ENCODE data around the gene PHPT1.

PHPT1 gene

GRCh38 chr9:136848393-136849037 lies 694 bp upstream of the PHPT1 start:
- Histone ChIP-seq H3K27me3 (ENCODE audit: control insufficient read depth, insufficient read depth, low read length) (no peaks in the 10 kb centered on the region), H3K4me3 (ENCODE audit: low read length) (peak overlapping the region; percentile 90), H3K9me3 (ENCODE audit: control insufficient read depth, low read depth, low read length) (no peaks in the 10 kb centered on the region), H3K4me1 (ENCODE audit: control insufficient read depth, low read depth, low read length) (peaks cover 6% of the 10 kb centered on the region), H3K9ac (ENCODE audit: low read length) (peak overlapping the region; percentile 74), H3K36me3 (ENCODE audit: control insufficient read depth, low read depth, low read length) (peaks cover 4% of the 10 kb centered on the region), H3K27ac (ENCODE audit: low read length) (no peak overlapping the region)

- H3K27ac ChIP-seq (ENCODE audit: low read length), result no peak overlapping the region
Observed at GRCh38 chr9:136849960-136850865, 1.0 kb downstream of the PHPT1 start.

GRCh38 chr9:136850866-136851775 lies 1.9 kb downstream of the PHPT1 start:
- H3K4me3 ChIP-seq (ENCODE audit: low read length), result no peak overlapping the region
- H3K4me1 ChIP-seq (ENCODE audit: control insufficient read depth, low read depth, low read length), result peaks cover 6% of the 10 kb centered on the region
- no peak overlapping the region for H3K9ac ChIP-seq (ENCODE audit: low read length)
- H3K9me3 ChIP-seq (ENCODE audit: control insufficient read depth, low read depth, low read length), result no peaks in the 10 kb centered on the region
- H3K27ac ChIP-seq (ENCODE audit: low read length), result no peak overlapping the region
- H3K27me3 ChIP-seq (ENCODE audit: control insufficient read depth, insufficient read depth, low read length), result no peaks in the 10 kb centered on the region
- H3K36me3 ChIP-seq (ENCODE audit: control insufficient read depth, low read depth, low read length), result peaks cover 4% of the 10 kb centered on the region

More at GRCh38 chr9:136849960-136850865, 1.0 kb downstream of the PHPT1 start:
- Histone ChIP-seq H3K9me3 (ENCODE audit: control insufficient read depth, low read depth, low read length) (no peaks in the 10 kb centered on the region), H3K9ac (ENCODE audit: low read length) (no peak overlapping the region), H3K27me3 (ENCODE audit: control insufficient read depth, insufficient read depth, low read length) (no peaks in the 10 kb centered on the region), H3K4me3 (ENCODE audit: low read length) (peak overlapping the region; percentile 71), H3K36me3 (ENCODE audit: control insufficient read depth, low read depth, low read length) (peaks cover 4% of the 10 kb centered on the region), H3K4me1 (ENCODE audit: control insufficient read depth, low read depth, low read length) (peaks cover 6% of the 10 kb centered on the region)

DNA sequence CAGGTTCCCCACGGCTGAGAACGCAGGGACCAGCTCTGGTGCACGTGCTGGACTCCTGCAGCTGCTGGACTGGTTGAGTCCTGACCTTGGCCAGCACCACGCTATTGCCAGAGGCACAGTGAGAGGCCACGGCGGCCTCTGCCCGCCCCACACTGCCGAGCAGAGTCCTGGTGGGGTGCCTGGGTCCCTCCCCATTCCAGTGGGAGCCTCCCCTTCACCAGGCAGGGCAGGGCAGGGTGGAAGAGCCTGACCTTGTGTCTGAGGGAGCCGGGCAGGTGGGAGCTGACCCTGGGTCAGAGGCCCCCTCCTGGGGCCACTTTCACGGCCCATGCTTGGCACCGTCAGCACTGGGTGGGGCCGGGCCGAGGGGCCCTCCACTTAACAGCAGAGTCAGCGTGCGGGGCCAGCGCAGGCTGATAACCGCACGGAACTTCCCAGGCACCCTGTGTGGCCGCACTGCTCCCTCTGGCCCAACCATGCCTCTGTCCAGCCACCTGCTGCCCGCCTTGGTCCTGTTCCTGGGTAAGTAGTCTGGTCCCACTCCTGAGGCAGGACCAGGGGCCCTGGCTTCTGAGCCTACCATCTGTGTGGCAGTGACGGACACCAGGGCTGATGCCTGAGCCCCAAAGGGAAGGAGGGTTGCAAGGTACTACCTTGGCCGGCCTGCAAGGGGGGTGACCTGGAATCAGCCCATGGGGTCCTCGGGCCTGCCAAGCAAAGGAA lies 2.9 kb downstream of the PHPT1 start, which contains the start of gene MAMDC4:
Gene MAMDC4 (plus strand): TSS at position 406 of the 723 bp plus-strand sequence. CDS start 71 bp downstream, at position 477.
- H3K9ac ChIP-seq (ENCODE audit: low read length), result no peak within 1 kb of the TSS
- no peak within 1 kb of the TSS for H3K4me3 ChIP-seq (ENCODE audit: low read length)
- no peak within 1 kb of the TSS for H3K27ac ChIP-seq (ENCODE audit: low read length)
- peaks cover 6% of the 10 kb centered on the region for H3K4me1 ChIP-seq (ENCODE audit: control insufficient read depth, low read depth, low read length)
- no peaks in the 10 kb centered on the region for H3K9me3 ChIP-seq (ENCODE audit: control insufficient read depth, low read depth, low read length)
- H3K36me3 ChIP-seq (ENCODE audit: control insufficient read depth, low read depth, low read length), result peaks cover 4% of the 10 kb centered on the region
- no peaks in the 10 kb centered on the region for H3K27me3 ChIP-seq (ENCODE audit: control insufficient read depth, insufficient read depth, low read length)

GRCh38 chr9:136852664-136853595 lies 3.7 kb downstream of the PHPT1 start:
- peaks cover 6% of the 10 kb centered on the region for H3K4me1 ChIP-seq (ENCODE audit: control insufficient read depth, low read depth, low read length)
- no peaks in the 10 kb centered on the region for H3K27me3 ChIP-seq (ENCODE audit: control insufficient read depth, insufficient read depth, low read length)
- H3K27ac ChIP-seq (ENCODE audit: low read length), result no peak overlapping the region
- H3K9me3 ChIP-seq (ENCODE audit: control insufficient read depth, low read depth, low read length), result no peaks in the 10 kb centered on the region
- H3K36me3 ChIP-seq (ENCODE audit: control insufficient read depth, low read depth, low read length), result peaks cover 4% of the 10 kb centered on the region
- H3K9ac ChIP-seq (ENCODE audit: low read length), result no peak overlapping the region
- no peak overlapping the region for H3K4me3 ChIP-seq (ENCODE audit: low read length)

GRCh38 chr9:136853596-136854112 lies 4.4 kb downstream of the PHPT1 start:
- Histone ChIP-seq H3K4me1 (ENCODE audit: control insufficient read depth, low read depth, low read length) (peaks cover 6% of the 10 kb centered on the region), H3K27me3 (ENCODE audit: control insufficient read depth, insufficient read depth, low read length) (no peaks in the 10 kb centered on the region), H3K4me3 (ENCODE audit: low read length) (no peak overlapping the region), H3K9ac (ENCODE audit: low read length) (no peak overlapping the region), H3K27ac (ENCODE audit: low read length) (no peak overlapping the region), H3K9me3 (ENCODE audit: control insufficient read depth, low read depth, low read length) (no peaks in the 10 kb centered on the region), H3K36me3 (ENCODE audit: control insufficient read depth, low read depth, low read length) (peaks cover 4% of the 10 kb centered on the region)

DNA sequence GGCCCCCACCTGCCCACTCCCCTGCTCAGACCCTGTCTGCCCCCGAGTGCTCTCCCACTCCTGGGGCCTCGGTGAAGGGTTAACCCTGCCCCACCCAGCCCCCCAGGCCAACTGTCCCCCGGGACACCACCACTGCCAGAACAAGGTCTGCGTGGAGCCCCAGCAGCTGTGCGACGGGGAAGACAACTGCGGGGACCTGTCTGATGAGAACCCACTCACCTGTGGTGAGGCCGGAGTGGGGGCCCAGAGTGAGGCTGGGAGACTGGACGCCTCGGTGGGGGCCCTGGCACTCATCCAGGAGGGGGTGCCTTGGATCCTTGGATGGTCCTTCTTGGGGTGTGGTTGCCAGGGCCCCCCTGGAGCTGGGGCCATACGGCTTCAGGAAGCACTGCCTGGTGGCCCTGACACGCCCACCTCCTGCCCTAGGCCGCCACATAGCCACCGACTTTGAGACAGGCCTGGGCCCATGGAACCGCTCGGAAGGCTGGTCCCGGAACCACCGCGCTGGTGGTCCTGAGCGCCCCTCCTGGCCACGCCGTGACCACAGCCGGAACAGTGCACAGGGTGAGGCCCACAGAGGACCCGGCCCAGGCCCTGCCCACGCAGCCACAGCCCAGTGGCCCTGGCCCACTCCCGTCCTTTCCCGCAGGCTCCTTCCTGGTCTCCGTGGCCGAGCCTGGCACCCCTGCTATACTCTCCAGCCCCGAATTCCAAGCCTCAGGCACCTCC lies 5.1 kb downstream of the PHPT1 start:
- Histone ChIP-seq H3K36me3 (ENCODE audit: control insufficient read depth, low read depth, low read length) (peaks cover 4% of the 10 kb centered on the region), H3K9me3 (ENCODE audit: control insufficient read depth, low read depth, low read length) (no peaks in the 10 kb centered on the region), H3K27me3 (ENCODE audit: control insufficient read depth, insufficient read depth, low read length) (no peaks in the 10 kb centered on the region), H3K4me3 (ENCODE audit: low read length) (no peak overlapping the region), H3K27ac (ENCODE audit: low read length) (no peak overlapping the region), H3K9ac (ENCODE audit: low read length) (no peak overlapping the region), H3K4me1 (ENCODE audit: control insufficient read depth, low read depth, low read length) (peaks cover 6% of the 10 kb centered on the region)

- Histone ChIP-seq H3K36me3 (ENCODE audit: control insufficient read depth, low read depth, low read length) (peaks cover 4% of the 10 kb centered on the region), H3K27me3 (ENCODE audit: control insufficient read depth, insufficient read depth, low read length) (no peaks in the 10 kb centered on the region), H3K4me1 (ENCODE audit: control insufficient read depth, low read depth, low read length) (peaks cover 3% of the 10 kb centered on the region), H3K9me3 (ENCODE audit: control insufficient read depth, low read depth, low read length) (no peaks in the 10 kb centered on the region), H3K9ac (ENCODE audit: low read length) (no peak overlapping the region), H3K27ac (ENCODE audit: low read length) (no peak overlapping the region), H3K4me3 (ENCODE audit: low read length) (no peak overlapping the region)
Observed at GRCh38 chr9:136854842-136855460, 5.7 kb downstream of the PHPT1 start.

DNA sequence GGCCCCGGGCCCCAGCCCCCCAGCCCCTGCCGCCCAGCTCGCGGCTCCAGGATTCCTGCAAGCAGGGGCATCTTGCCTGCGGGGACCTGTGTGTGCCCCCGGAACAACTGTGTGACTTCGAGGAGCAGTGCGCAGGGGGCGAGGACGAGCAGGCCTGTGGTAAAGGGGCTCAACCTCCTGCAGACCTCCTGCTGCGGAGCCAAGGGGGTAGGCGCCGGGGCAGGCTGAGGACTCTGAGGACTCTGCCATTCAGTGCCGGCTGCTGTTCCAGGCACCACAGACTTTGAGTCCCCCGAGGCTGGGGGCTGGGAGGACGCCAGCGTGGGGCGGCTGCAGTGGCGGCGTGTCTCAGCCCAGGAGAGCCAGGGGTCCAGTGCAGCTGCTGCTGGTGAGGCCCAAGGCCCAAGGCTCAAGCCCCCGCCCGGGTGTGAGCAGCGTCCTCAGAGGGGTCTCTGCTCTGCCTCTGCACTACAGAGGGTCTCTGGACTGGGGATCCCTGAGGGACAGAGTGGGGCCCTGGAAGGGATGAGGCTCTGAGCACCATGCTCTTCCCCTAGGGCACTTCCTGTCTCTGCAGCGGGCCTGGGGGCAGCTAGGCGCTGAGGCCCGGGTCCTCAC lies 6.4 kb downstream of the PHPT1 start:
- H3K9ac ChIP-seq (ENCODE audit: low read length), result no peak overlapping the region
- no peaks in the 10 kb centered on the region for H3K9me3 ChIP-seq (ENCODE audit: control insufficient read depth, low read depth, low read length)
- no peaks in the 10 kb centered on the region for H3K27me3 ChIP-seq (ENCODE audit: control insufficient read depth, insufficient read depth, low read length)
- no peak overlapping the region for H3K4me3 ChIP-seq (ENCODE audit: low read length)
- H3K27ac ChIP-seq (ENCODE audit: low read length), result no peak overlapping the region
- H3K36me3 ChIP-seq (ENCODE audit: control insufficient read depth, low read depth, low read length), result peaks cover 3% of the 10 kb centered on the region
- H3K4me1 ChIP-seq (ENCODE audit: control insufficient read depth, low read depth, low read length), result no peaks in the 10 kb centered on the region
